Naive B cell (primary cell): Measurements from ENCODE around the gene LGI1. TPM values are rescaled to one million over a fixed set of nuclear protein-coding genes. Genes with fewer than 3 reads are reported as not detected.
A peak's percentile ranks its signal among the peaks of the same experiment; 100 is the strongest.

ENCODE experiments used
- ATAC-seq, 2 donors: fragments of 150-1000 bp; cut with Tn5 transposase; 2 replicates each; pipeline ENCODE4 v1.10.0; 2021; ENCODE audit warnings: low read depth in 2 of 2, mild to moderate bottlenecking in 2 of 2, moderate library complexity in 2 of 2
- DNase-seq: peaks from one replicate; pipeline ENCODE4 v3.0.0; 2022
- H3K27ac Mint-ChIP-seq, 6 donors: one replicate each; pipeline ENCODE4 v1.8.0; 2020 to 2022; ENCODE audit warnings: mild to moderate bottlenecking in 6 of 6, mixed read lengths in 6 of 6, moderate library complexity in 5 of 6, inconsistent platforms in 2 of 6
- H3K27me3 Mint-ChIP-seq, 3 donors: one replicate each; pipeline ENCODE4 v1.8.0; 2021 to 2022; ENCODE audit warnings: mixed read lengths in 3 of 3, mild to moderate bottlenecking in 1 of 3
- H3K36me3 Mint-ChIP-seq, 2 donors: one replicate each; pipeline ENCODE4 v1.8.0; 2020 to 2022; ENCODE audit warnings: mixed read lengths in 2 of 2, inconsistent platforms in 1 of 2, mild to moderate bottlenecking in 1 of 2
- H3K4me1 Mint-ChIP-seq, 3 donors: one replicate each; pipeline ENCODE4 v1.8.0; 2020 to 2022; ENCODE audit warnings: mixed read lengths in 3 of 3, inconsistent platforms in 1 of 3, mild to moderate bottlenecking in 1 of 3, moderate library complexity in 1 of 3
- H3K4me3 Mint-ChIP-seq, 8 donors: one replicate each; pipeline ENCODE4 v1.8.0; 2020 to 2022; ENCODE audit warnings: mild to moderate bottlenecking in 8 of 8, mixed read lengths in 8 of 8, moderate library complexity in 8 of 8, inconsistent platforms in 2 of 8
- H3K9me3 Mint-ChIP-seq, 7 donors: one replicate each; pipeline ENCODE4 v1.8.0; 2020 to 2022; ENCODE audit warnings: mixed read lengths in 7 of 7, mild to moderate bottlenecking in 5 of 7, inconsistent platforms in 2 of 7, moderate library complexity in 1 of 7
- polyA plus RNA-seq, 6 donors: library from polyadenylated mRNA; unstranded; fragments of 300-500 nt; fragmentation: Illumina TruSeq; gene quantifications; one replicate each; pipeline ENCODE4 v1.2.3, GENCODE V29; 2021; ENCODE audit warnings: low read depth in 6 of 6

Gene LGI1
- polyA plus RNA-seq, 6 donors from 2014 or later: not detected

DNA sequence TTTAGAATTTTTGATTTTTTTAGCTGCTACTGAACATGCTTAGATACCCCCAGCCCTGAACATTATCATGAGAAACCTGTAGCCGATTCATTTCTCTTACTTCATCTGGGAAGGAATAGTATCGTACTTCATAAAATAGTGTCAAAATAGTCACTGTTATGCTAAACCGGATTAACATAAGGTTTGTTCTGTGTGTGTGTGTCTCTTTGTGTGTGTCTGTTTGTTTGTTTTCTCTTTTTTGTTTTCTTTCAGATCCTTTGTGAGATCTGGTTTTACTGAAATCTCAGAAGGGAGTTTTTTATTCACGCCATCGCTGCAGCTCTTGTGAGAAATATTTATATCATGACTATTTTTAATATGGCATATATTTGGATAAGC lies 761 bp downstream of the LGI1 start:
- peaks cover 0 to 2% (median 0%) of the 10 kb centered on the region in 7 donors for H3K9me3 Mint-ChIP-seq
- peaks cover 0 to 5% (median 4%) of the 10 kb centered on the region in 3 donors for H3K4me1 Mint-ChIP-seq
- H3K36me3 Mint-ChIP-seq: no peaks in the 10 kb centered on the region
- ATAC-seq (no peak), DNase-seq (no peak)
- H3K27me3 Mint-ChIP-seq: peaks cover 40 to 88% (median 76%) of the 10 kb centered on the region in 3 donors
- no peak overlapping the region for H3K27ac Mint-ChIP-seq
- H3K4me3 Mint-ChIP-seq: no peak overlapping the region

GRCh38 chr10:93758891-93759410 lies 1.2 kb downstream of the LGI1 start:
- DNase-seq: no peak
- Mint-ChIP-seq H3K27ac (no peak overlapping the region), H3K27me3 (peaks cover 42 to 86% (median 75%) of the 10 kb centered on the region in 3 donors), H3K9me3 (peaks cover 0 to 3% (median 0%) of the 10 kb centered on the region in 7 donors), H3K4me1 (peaks cover 0 to 5% (median 4%) of the 10 kb centered on the region in 3 donors), H3K4me3 (no peak overlapping the region), H3K36me3 (no peaks in the 10 kb centered on the region)
- no peak for ATAC-seq

- peaks cover 39 to 71% (median 64%) of the 10 kb centered on the region in 3 donors for H3K27me3 Mint-ChIP-seq
- ATAC-seq: no peak
Observed at GRCh38 chr10:93760490-93760889, 2.8 kb downstream of the LGI1 start.

DNA sequence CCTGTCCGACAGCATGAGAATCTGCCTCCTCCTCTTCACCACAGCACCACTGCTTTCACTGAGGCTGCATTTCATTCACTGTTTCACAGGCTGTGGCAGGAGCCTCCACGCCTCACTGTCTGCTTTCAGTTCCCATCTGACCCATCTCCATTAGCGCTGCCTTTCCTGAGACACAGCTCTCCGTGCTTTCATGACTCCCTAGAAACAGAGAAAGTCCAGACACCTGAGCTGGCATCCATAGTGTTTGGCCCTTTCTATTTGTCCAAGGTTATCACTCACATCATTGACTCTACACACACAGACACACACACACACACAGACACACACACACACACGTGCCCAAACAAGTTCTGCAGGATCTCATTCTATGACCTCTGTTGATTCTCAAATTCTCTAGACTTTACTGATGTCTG lies 5.2 kb downstream of the LGI1 start:
- Mint-ChIP-seq H3K4me1 (peaks cover 0 to 1% (median 0%) of the 10 kb centered on the region in 3 donors), H3K9me3 (peaks cover 0 to 1% (median 0%) of the 10 kb centered on the region in 7 donors), H3K27ac (no peak overlapping the region), H3K4me3 (no peak overlapping the region), H3K27me3 (peaks cover 37 to 59% (median 51%) of the 10 kb centered on the region in 3 donors), H3K36me3 (no peaks in the 10 kb centered on the region)
- ATAC-seq (no peak), DNase-seq (no peak)

More at GRCh38 chr10:93760490-93760889, 2.8 kb downstream of the LGI1 start:
- no peak for DNase-seq
- Mint-ChIP-seq H3K4me1 (peaks cover 0 to 5% (median 4%) of the 10 kb centered on the region in 3 donors), H3K4me3 (no peak overlapping the region), H3K27ac (no peak overlapping the region), H3K9me3 (peaks cover 0 to 1% (median 0%) of the 10 kb centered on the region in 7 donors), H3K36me3 (no peaks in the 10 kb centered on the region)

- H3K9me3 Mint-ChIP-seq: peaks cover 0 to 1% (median 0%) of the 10 kb centered on the region in 7 donors
- no peak for DNase-seq
- H3K36me3 Mint-ChIP-seq: no peaks in the 10 kb centered on the region
- ATAC-seq: no peak
- peaks cover 22 to 35% (median 24%) of the 10 kb centered on the region in 3 donors for H3K27me3 Mint-ChIP-seq
- H3K4me1 Mint-ChIP-seq: no peaks in the 10 kb centered on the region
- no peak overlapping the region for H3K27ac Mint-ChIP-seq
- no peak overlapping the region for H3K4me3 Mint-ChIP-seq
Observed at GRCh38 chr10:93766918-93767317, 9.2 kb downstream of the LGI1 start.

DNA sequence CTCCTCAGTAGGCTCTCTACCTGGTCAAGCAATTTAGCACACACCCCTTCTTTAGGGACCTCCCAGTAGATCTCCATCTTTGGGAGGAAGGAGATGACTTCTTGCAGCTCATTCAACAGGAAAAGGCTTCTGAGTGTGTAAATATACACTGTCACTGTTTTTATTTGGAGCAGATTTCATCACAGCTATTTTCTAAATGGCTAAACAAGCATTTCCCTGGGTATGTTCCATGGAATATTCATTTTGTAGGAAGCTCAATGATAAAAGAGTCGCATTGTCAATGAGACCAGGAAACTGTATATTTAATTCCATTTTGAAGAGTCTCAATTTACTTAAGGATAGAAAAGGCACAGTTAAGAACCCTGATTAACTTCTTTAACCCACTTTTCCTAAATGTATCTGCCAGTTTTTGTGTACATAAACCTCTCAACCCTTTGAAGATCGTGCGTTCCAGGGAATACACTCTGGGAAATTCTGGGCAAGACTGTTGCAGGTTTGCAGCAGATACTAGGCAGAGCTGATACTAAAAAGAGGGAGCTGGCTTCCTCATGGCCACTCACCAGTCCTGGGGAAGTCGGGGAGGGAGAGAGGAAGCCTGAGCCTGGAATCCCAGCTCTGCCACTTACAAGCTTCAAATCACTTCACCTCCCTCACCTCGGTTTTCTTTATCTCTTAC lies 10.1 kb downstream of the LGI1 start:
- Mint-ChIP-seq H3K4me1 (no peaks in the 10 kb centered on the region), H3K27me3 (peaks cover 19 to 33% (median 22%) of the 10 kb centered on the region in 3 donors), H3K9me3 (peaks cover 0 to 1% (median 0%) of the 10 kb centered on the region in 7 donors), H3K36me3 (no peaks in the 10 kb centered on the region), H3K4me3 (no peak overlapping the region), H3K27ac (no peak overlapping the region)
- DNase-seq: no peak
- no peak for ATAC-seq

GRCh38 chr10:93768892-93769291 lies 11.2 kb downstream of the LGI1 start:
- ATAC-seq (no peak), DNase-seq (no peak)
- Mint-ChIP-seq H3K4me1 (no peaks in the 10 kb centered on the region), H3K36me3 (no peaks in the 10 kb centered on the region), H3K9me3 (no peaks in the 10 kb centered on the region), H3K27ac (no peak overlapping the region), H3K4me3 (no peak overlapping the region), H3K27me3 (peaks cover 10 to 25% (median 16%) of the 10 kb centered on the region in 3 donors)

DNA sequence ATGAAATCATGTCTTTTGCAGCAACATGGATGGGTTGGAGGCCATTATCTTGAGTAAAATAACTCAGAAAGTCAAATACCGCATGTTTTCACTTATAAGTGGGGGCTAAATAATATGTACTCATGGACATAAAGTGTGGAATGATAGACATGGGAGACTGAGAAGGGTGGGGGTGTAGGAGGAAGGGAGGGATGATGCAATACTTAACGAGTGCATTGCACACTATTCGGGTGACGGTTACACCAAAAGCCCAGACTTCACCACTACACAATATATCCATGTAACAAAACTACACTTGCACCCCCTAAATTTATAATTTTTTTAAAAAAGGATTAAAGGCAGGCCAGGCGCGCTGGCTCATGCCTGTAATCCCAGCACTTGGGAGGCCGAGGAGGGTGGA lies 13.6 kb downstream of the LGI1 start:
- Mint-ChIP-seq H3K9me3 (no peaks in the 10 kb centered on the region), H3K36me3 (no peaks in the 10 kb centered on the region), H3K4me1 (no peaks in the 10 kb centered on the region), H3K27me3 (peaks cover 20 to 34% (median 26%) of the 10 kb centered on the region in 3 donors), H3K4me3 (no peak overlapping the region), H3K27ac (no peak overlapping the region)
- ATAC-seq: no peak
- no peak for DNase-seq

DNA sequence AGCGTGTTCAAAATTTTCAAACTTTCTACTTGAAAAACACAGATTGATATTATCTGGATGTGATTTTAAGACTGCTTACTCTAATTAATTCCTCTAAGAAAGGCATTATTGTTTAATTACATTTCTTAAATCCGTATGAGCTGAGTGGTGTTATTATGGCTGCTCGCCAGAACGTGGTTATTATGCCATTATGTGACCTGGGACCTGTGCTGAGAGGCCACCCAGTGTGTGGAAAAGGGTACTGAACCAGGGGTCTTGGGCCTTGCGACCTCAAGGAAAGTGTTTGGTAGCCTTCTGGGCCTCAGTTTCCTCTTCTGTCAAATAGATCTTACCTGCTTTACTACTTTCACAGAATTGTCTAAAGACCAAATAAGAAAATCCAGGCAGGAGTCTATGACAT lies 15.4 kb downstream of the LGI1 start:
- no peak overlapping the region for H3K4me3 Mint-ChIP-seq
- H3K27me3 Mint-ChIP-seq: peaks cover 15 to 28% (median 22%) of the 10 kb centered on the region in 3 donors
- H3K36me3 Mint-ChIP-seq: no peaks in the 10 kb centered on the region
- H3K27ac Mint-ChIP-seq: no peak overlapping the region
- DNase-seq: no peak
- H3K9me3 Mint-ChIP-seq: no peaks in the 10 kb centered on the region
- no peaks in the 10 kb centered on the region for H3K4me1 Mint-ChIP-seq
- no peak for ATAC-seq

DNA sequence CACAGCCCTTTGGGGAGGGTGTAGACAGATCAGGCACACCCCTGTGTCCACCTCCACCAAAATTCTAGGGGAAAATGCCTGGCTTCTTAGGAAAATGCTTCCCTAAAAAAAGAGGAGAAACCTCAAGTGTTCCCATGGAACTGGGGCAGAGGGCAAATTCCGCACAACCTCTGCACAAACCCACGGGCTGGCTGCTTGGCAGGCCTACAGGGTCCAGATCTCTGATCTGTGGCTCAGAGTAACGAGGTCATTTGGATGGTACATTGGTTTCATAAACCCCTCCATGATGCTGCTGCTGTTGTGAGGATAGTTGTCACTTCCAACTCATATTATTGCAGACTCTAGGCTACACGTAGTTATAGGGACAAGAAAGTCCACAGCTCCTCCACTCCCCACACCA lies 16.0 kb downstream of the LGI1 start:
- ATAC-seq (no peak), DNase-seq (no peak)
- Mint-ChIP-seq H3K36me3 (no peaks in the 10 kb centered on the region), H3K4me3 (no peak overlapping the region), H3K9me3 (no peaks in the 10 kb centered on the region), H3K4me1 (no peaks in the 10 kb centered on the region), H3K27ac (no peak overlapping the region), H3K27me3 (peaks cover 18 to 28% (median 23%) of the 10 kb centered on the region in 3 donors)

- Mint-ChIP-seq H3K27me3 (peaks cover 21 to 36% (median 27%) of the 10 kb centered on the region in 3 donors), H3K9me3 (no peaks in the 10 kb centered on the region), H3K27ac (peak overlapping the region in 1 of 6 donors; percentile 23), H3K36me3 (no peaks in the 10 kb centered on the region), H3K4me3 (no peak overlapping the region), H3K4me1 (no peaks in the 10 kb centered on the region)
- DNase-seq: no peak
- no peak for ATAC-seq
Observed at GRCh38 chr10:93775356-93775755, 17.6 kb downstream of the LGI1 start.

GRCh38 chr10:93777092-93777491 lies 19.4 kb downstream of the LGI1 start:
- DNase-seq (no peak), ATAC-seq (no peak)
- Mint-ChIP-seq H3K4me1 (no peaks in the 10 kb centered on the region), H3K27me3 (peaks cover 21 to 36% (median 27%) of the 10 kb centered on the region in 3 donors), H3K36me3 (no peaks in the 10 kb centered on the region), H3K9me3 (no peaks in the 10 kb centered on the region), H3K4me3 (no peak overlapping the region), H3K27ac (no peak overlapping the region)

- Mint-ChIP-seq H3K4me3 (no peak overlapping the region), H3K27ac (no peak overlapping the region), H3K27me3 (peaks cover 11 to 21% (median 16%) of the 10 kb centered on the region in 3 donors), H3K36me3 (no peaks in the 10 kb centered on the region), H3K4me1 (no peaks in the 10 kb centered on the region), H3K9me3 (no peaks in the 10 kb centered on the region)
- ATAC-seq (no peak), DNase-seq (no peak)
Observed at GRCh38 chr10:93784059-93784458, 26.3 kb downstream of the LGI1 start.
